Ascending aorta (tissue), 2 donors: ENCODE data around the gene CLDN7. TPM values are rescaled to one million over a fixed set of nuclear protein-coding genes. Genes with fewer than 3 reads are reported as not detected.

ENCODE experiments used
- DNase-seq, 2 donors: peaks; one replicate each; pipeline ENCODE4 v3.0.0-alpha.2; 2019; ENCODE audit warnings: low spot score in 2 of 2
- H3K27ac ChIP-seq, 2 donors: fragments of 200-600 bp; sonication (generic); one replicate each; pipeline ENCODE4 v1.5.1; 2016 to 2017; ENCODE audit warnings: mild to moderate bottlenecking in 1 of 2
- H3K27me3 ChIP-seq: fragments of 200-600 bp; sonication (generic); one replicate; pipeline ENCODE4 v1.5.1; 2017
- H3K36me3 ChIP-seq, 2 donors: fragments of 200-600 bp; sonication (generic); one replicate each; pipeline ENCODE4 v1.5.1; 2016
- H3K4me1 ChIP-seq, 2 donors: fragments of 200-600 bp; sonication (generic); one replicate each; pipeline ENCODE4 v1.5.1; 2016 to 2017; ENCODE audit warnings: mild to moderate bottlenecking in 1 of 2
- H3K4me3 ChIP-seq, 2 donors: fragments of 200-600 bp; sonication (generic); one replicate each; pipeline ENCODE4 v1.5.1; 2016 to 2017; ENCODE audit warnings: mild to moderate bottlenecking in 1 of 2
- H3K9me3 ChIP-seq, 2 donors: fragments of 200-600 bp; sonication (generic); one replicate each; pipeline ENCODE4 v1.5.1; 2016
- intact Hi-C: fragments of 100-400 bp; cut with DNase I; formaldehyde crosslinking; loops from one replicate; pipeline ENCODE4 v1.15.1; 2023
- total RNA-seq: library from RNA; depleted of rRNA; stranded (reverse); fragments of >200 nt; gene quantifications from one replicate; pipeline ENCODE4 v1.1.0, GENCODE V29; 2016
- TF ChIP-seq, protein P1 (sequence below), 3 experiments: fragments of 200-600 bp in 2 of 3; fragments of 450-650 bp in 1 of 3; sonication (generic) in 2 of 3; IDR thresholded peaks; one replicate each; pipeline ENCODE4 v1.5.1; 2016 to 2019; ENCODE audit warnings: antibody characterized with exemption in 3 of 3, mild to moderate bottlenecking in 1 of 3, moderate library complexity in 1 of 3

CLDN7 gene
- total RNA-seq, 1 donor from 2014 or later: not detected

DNA sequence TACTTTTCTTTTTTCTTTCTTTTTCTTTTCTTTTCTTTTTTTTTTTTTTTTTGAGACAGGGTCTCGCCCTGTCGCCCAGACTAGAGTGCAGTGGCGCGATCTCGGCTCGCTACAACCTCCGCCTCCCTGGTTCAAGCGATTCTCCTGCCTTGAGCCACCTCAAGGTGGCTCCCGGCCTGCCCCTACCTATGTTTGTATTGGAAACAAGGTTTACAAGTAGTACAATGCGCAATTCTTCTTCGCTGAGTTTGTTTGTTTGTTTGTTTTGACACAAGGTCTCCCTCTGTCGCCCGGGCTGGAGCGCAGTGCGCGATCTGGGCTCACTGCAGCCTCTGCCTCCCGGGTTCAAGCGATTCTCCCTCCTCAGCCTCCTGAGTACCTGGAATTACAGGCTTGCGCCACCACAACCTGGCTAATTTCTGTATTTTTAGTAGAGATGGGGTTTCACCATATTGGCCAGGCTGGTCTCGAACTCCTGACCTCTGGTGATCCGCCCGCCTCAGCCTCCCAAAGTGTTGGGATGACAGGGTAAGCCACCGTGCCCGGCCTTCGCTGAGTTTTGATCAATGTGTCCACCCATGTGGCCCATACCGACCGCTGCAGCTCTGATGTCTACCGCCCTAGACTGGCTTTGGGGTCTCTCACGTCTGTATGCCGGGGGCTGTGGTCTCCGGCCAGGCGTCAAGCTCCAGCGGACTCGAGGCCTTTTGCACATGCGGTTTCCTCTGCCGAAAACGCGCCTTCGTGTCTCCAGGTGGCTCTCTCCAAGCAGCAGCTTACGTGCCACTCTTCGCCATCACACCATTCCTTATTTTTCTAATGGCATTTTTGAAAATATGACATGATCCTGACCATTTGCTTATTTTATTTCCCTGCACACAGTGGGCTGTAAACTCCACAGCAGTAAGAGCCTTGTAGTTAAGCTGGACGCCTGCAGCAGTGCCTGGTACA, 33.2 kb upstream of the CLDN7 start:
- no peak for DNase-seq
- peak overlapping the region in 1 of 2 donors; percentile 34 for H3K27ac ChIP-seq
- intact Hi-C loops: loop anchor here (1.0 to 5.0 kb wide), 2 partner anchors 15 to 248 kb away; no protein-coding TSS in a partner anchor
- peak overlapping the region; percentile 42 to 52 for H3K4me3 ChIP-seq
- no peaks in the 10 kb centered on the region for H3K36me3 ChIP-seq
- TF ChIP-seq, protein P1, sequence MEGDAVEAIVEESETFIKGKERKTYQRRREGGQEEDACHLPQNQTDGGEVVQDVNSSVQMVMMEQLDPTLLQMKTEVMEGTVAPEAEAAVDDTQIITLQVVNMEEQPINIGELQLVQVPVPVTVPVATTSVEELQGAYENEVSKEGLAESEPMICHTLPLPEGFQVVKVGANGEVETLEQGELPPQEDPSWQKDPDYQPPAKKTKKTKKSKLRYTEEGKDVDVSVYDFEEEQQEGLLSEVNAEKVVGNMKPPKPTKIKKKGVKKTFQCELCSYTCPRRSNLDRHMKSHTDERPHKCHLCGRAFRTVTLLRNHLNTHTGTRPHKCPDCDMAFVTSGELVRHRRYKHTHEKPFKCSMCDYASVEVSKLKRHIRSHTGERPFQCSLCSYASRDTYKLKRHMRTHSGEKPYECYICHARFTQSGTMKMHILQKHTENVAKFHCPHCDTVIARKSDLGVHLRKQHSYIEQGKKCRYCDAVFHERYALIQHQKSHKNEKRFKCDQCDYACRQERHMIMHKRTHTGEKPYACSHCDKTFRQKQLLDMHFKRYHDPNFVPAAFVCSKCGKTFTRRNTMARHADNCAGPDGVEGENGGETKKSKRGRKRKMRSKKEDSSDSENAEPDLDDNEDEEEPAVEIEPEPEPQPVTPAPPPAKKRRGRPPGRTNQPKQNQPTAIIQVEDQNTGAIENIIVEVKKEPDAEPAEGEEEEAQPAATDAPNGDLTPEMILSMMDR (IDR thresholded peaks at IDR 0.05): no peak
- peaks cover 8% of the 10 kb centered on the region for H3K27me3 ChIP-seq
- H3K4me1 ChIP-seq: peaks cover 4 to 22% of the 10 kb centered on the region in 2 donors
- H3K9me3 ChIP-seq: no peaks in the 10 kb centered on the region

DNA sequence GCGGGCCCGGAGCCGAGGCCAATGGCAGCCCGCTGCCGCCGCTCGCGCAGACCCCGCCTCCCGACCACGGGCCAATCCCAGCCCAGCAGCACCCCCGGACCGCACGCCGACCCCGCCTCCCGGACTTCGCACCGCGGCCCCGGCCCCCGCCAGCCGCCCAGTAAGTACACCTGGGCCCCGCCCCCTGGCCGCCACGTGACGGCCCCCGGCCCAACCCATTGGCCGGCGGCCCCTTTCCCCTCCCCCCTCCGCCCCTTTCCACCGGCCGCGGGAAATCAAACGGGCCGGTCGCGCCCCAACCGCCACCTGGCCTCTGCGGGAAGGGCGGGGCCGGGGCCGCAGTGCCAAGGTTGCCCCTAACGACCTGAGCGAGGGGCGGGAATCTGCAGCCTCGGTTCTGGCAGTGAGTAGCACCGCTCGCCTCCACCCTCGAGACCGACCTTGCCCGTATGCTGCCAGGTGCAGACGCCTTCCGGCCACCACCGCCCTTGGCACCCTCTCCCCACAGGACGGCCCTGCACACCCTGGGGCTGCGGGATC, 32.4 kb upstream of the CLDN7 start, which contains the start of gene YBX2:
YBX2 (minus strand) TSS at position 26 of the 540 bp plus-strand sequence. CDS start 139 bp downstream, outside the sequence.
- H3K27ac ChIP-seq: no peak within 1 kb of the TSS
- no peaks in the 10 kb centered on the region for H3K36me3 ChIP-seq
- H3K4me3 ChIP-seq: peak within 1 kb of the TSS; percentile 42 to 52
- DNase-seq: no peak
- H3K27me3 ChIP-seq: peaks cover 8% of the 10 kb centered on the region
- H3K9me3 ChIP-seq: no peaks in the 10 kb centered on the region
- intact Hi-C loops: loop anchor here (5.0 kb wide), 1 partner anchor 247 kb away; no protein-coding TSS in a partner anchor
- TF ChIP-seq, protein P1 (IDR thresholded peaks at IDR 0.05): no peak
- H3K4me1 ChIP-seq: peaks cover 4 to 22% of the 10 kb centered on the region in 2 donors

DNA sequence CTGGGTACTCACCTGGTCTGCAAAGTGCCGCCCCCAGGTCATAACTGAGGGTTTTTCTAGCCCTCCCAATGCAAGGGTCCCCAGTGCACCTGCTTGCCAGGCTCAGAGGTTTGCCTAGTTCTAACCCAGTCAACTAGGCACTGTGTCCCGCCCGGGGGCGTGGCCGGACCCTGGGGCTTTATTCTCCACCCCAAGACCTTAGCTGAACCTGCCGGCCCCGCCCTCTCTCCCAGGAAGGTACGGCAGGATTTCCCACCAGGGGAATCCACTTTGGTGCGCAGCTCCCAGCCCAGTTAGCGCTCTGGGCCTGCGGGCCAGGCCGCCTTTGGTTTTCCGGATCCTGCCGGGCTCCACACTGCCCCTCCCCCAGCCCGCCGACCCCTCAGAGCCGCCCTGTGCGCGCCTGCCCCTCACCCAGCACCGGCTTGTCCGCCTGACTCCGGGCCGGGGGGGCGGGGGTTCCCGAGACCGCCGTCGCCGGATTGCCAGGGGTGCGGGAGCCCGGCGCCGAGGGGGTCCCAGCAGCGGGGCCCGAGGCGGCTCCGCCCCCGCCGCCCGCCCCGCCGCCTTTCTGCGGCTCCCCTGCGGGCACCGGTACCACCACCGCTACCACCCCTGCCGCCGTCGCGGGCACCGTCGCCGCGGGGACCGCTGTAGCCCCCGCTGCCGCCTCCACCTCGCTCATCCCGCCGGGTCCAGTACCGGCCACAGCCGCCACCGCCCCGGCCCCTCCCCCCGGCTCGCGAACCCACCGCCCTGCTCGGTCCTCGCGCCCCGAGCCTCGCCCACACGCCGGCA, 31.7 kb upstream of the CLDN7 start:
- H3K4me1 ChIP-seq: peaks cover 4 to 22% of the 10 kb centered on the region in 2 donors
- peak overlapping the region; percentile 42 to 52 for H3K4me3 ChIP-seq
- intact Hi-C loops: no loop called here
- no peaks in the 10 kb centered on the region for H3K36me3 ChIP-seq
- no peak overlapping the region for H3K27ac ChIP-seq
- H3K27me3 ChIP-seq: peaks cover 8% of the 10 kb centered on the region
- TF ChIP-seq, protein P1 (IDR thresholded peaks at IDR 0.05): no peak
- DNase-seq: no peak
- no peaks in the 10 kb centered on the region for H3K9me3 ChIP-seq

DNA sequence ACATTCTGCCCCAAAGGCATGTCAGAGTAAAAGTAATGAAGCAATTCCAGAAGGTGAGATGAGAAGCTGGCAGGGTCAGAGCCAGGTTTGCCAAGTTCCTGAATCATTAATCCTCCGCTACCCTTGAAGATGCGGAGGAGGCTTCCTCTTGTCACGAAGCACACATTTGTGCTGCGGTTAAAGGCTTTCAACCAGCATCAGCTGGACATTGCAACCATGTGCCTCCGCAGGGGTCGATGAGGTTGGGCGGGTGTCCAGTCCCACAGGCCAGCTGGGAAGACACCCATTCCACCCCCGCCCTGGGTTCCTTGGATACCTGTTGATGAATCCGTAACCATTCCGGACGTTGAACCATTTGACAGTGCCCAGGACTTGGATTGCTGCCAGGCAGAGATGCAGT, 30.9 kb upstream of the CLDN7 start:
- TF ChIP-seq, protein P1 (IDR thresholded peaks at IDR 0.05): no peak
- intact Hi-C loops: no loop called here
- H3K27ac ChIP-seq: no peak overlapping the region

DNA sequence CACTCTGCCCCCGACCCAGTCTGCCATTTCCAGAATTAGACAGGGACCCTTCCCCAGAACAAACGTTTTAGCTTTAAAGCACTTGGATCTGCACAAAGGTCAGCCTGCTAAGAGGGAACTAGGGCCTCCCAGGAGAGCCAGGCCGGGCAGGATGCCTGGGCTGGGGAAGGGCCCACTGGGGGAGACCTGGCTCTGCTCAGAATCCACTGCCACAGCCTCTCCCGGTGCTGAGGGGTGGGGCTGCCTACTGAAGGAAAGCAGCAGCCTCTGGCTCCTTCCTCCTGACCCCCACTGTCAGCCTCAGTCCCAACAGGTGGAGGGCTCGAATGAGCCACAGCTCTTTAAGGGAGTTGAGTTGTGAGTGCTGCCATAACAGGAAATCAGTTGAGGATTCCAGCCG, 30.5 kb upstream of the CLDN7 start:
- intact Hi-C loops: no loop called here
- Histone ChIP-seq H3K4me1 (peaks cover 4 to 22% of the 10 kb centered on the region in 2 donors), H3K27me3 (peaks cover 8% of the 10 kb centered on the region), H3K4me3 (no peak overlapping the region), H3K36me3 (no peaks in the 10 kb centered on the region), H3K27ac (no peak overlapping the region), H3K9me3 (no peaks in the 10 kb centered on the region)
- DNase-seq: no peak
- TF ChIP-seq, protein P1 (IDR thresholded peaks at IDR 0.05): no peak

More for the DNA sequence above, 30.9 kb upstream of the CLDN7 start:
- Histone ChIP-seq H3K9me3 (no peaks in the 10 kb centered on the region), H3K36me3 (no peaks in the 10 kb centered on the region), H3K27me3 (peaks cover 8% of the 10 kb centered on the region), H3K4me1 (peaks cover 4 to 22% of the 10 kb centered on the region in 2 donors), H3K4me3 (no peak overlapping the region)
- no peak for DNase-seq
